Measurements from ENCODE around the gene PDE2A. TPM values are rescaled to one million over a fixed set of nuclear protein-coding genes. Genes with fewer than 3 reads are reported as not detected.

The PDE2A gene
- polyA plus RNA-seq, 2 of the 4 experiments (the other 2 are of a cell fraction), result 0.62 to 1.5 TPM

DNA sequence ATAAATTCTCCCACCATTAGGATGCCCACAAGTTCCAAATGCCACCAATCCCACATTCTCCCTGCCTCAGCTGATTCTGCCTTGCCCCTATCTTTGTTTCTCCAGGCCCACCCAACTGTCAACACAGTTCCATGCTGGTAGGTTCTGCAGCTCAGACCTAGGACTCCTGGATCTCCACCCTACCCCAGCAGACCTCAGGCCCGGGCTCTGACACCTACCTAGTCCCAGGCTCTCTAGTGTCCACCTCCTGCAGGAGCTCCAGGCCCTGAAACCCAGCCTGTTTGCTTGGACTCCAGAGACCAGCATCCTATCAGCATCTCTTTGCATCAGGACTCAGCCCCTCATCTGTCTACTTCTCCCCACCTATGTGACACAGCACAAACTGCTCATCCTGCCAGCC, 86.5 kb downstream of the PDE2A start:
- H3K4me3 ChIP-seq, result no peak overlapping the region
- H3K27ac ChIP-seq, result no peak overlapping the region
- ChIA-PET CTCF (interaction anchor here (0.8 to 14.0 kb wide), 14 partner anchors 12 to 590 kb away, joined by 3 to 293 read pairs (median 7); no protein-coding TSS in a partner anchor), POLR2A (no interaction called here)
- DNase-seq (ENCODE audit: low read depth in 1 of 2, low spot score in 1 of 2), result no peak
- ATAC-seq, result no peak
- H3K4me2 ChIP-seq, result no peak overlapping the region
- WGBS (ENCODE audit: missing lambda C conversion rate), result 0% methylated on average over 1 of the region's 1 CpG
- FAIRE-seq, result no peak
- TF ChIP-seq NPAS2 (CRISPR knock-in tag; IDR thresholded peaks at IDR 0.05; ENCODE audit: borderline replicate concordance) (no peak), CBX8 (IDR thresholded peaks at IDR 0.05) (no peak), HES2 (IDR thresholded peaks at IDR 0.05) (no peak), EP300 (IDR thresholded peaks at IDR 0.05) (no peak), NFE2L2 (conservative IDR thresholded peaks at IDR 0.05; ENCODE audit: low read length) (no peak), FOSB (CRISPR knock-in tag; IDR thresholded peaks at IDR 0.05) (no peak), PBX3 (IDR thresholded peaks at IDR 0.05) (no peak), ESRRA (IDR thresholded peaks at IDR 0.05; ENCODE audit: borderline replicate concordance, low read length) (no peak), POLR2AphosphoS2 (conservative IDR thresholded peaks at IDR 0.05; ENCODE audit: low read length) (no peak), SREBF2 (IDR thresholded peaks at IDR 0.05) (no peak), SMC3 (IDR thresholded peaks at IDR 0.05) (no peak), TP53 (CRISPR knock-in tag; IDR thresholded peaks at IDR 0.05) (no peak), CHD4 (IDR thresholded peaks at IDR 0.05; ENCODE audit: borderline replicate concordance) (no peak)
- TF ChIP-seq, protein P1, sequence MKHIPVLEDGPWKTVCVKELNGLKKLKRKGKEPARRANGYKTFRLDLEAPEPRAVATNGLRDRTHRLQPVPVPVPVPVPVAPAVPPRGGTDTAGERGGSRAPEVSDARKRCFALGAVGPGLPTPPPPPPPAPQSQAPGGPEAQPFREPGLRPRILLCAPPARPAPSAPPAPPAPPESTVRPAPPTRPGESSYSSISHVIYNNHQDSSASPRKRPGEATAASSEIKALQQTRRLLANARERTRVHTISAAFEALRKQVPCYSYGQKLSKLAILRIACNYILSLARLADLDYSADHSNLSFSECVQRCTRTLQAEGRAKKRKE (CRISPR knock-in tag; IDR thresholded peaks at IDR 0.05; ENCODE audit: low read depth), result no peak
- TF ChIP-seq, protein P2, sequence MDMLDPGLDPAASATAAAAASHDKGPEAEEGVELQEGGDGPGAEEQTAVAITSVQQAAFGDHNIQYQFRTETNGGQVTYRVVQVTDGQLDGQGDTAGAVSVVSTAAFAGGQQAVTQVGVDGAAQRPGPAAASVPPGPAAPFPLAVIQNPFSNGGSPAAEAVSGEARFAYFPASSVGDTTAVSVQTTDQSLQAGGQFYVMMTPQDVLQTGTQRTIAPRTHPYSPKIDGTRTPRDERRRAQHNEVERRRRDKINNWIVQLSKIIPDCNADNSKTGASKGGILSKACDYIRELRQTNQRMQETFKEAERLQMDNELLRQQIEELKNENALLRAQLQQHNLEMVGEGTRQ (IDR thresholded peaks at IDR 0.05), result no peak
- TF ChIP-seq, protein P3, sequence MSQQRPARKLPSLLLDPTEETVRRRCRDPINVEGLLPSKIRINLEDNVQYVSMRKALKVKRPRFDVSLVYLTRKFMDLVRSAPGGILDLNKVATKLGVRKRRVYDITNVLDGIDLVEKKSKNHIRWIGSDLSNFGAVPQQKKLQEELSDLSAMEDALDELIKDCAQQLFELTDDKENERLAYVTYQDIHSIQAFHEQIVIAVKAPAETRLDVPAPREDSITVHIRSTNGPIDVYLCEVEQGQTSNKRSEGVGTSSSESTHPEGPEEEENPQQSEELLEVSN (IDR thresholded peaks at IDR 0.05; ENCODE audit: borderline replicate concordance, low read depth), result no peak
- H3K4me1 ChIP-seq, result 0 out of 3 replicates have a peak, but pooled peaks cover 6% of the 10 kb centered on the region
- no peaks in the 10 kb centered on the region for H3K9me3 ChIP-seq

GRCh38 chr11:72586321-72587090, 87.7 kb downstream of the PDE2A start:
- 47% methylated on average over 6 of the region's 7 CpGs for WGBS (ENCODE audit: missing lambda C conversion rate)
- DNase-seq (ENCODE audit: low read depth in 1 of 2, low spot score in 1 of 2) (no peak), ATAC-seq (no peak), FAIRE-seq (no peak)
- Histone ChIP-seq H3K4me3 (no peak overlapping the region), H3K4me1 (0 out of 3 replicates have a peak, but pooled peaks cover 6% of the 10 kb centered on the region), H3K27ac (no peak overlapping the region), H3K4me2 (no peak overlapping the region), H3K9me3 (no peaks in the 10 kb centered on the region)
- CTCF ChIA-PET, result interaction anchor here (0.5 to 14.0 kb wide), 33 partner anchors 8 to 591 kb away, joined by 3 to 293 read pairs (median 3); no protein-coding TSS in a partner anchor
- POLR2A ChIA-PET, result no interaction called here
- no peak for TF ChIP-seq CHD4 (IDR thresholded peaks at IDR 0.05; ENCODE audit: borderline replicate concordance)
- TF ChIP-seq HES2 (IDR thresholded peaks at IDR 0.05), result no peak
- TF ChIP-seq, protein P4, sequence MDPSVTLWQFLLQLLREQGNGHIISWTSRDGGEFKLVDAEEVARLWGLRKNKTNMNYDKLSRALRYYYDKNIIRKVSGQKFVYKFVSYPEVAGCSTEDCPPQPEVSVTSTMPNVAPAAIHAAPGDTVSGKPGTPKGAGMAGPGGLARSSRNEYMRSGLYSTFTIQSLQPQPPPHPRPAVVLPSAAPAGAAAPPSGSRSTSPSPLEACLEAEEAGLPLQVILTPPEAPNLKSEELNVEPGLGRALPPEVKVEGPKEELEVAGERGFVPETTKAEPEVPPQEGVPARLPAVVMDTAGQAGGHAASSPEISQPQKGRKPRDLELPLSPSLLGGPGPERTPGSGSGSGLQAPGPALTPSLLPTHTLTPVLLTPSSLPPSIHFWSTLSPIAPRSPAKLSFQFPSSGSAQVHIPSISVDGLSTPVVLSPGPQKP (IDR thresholded peaks at IDR 0.05; ENCODE audit: low read depth, low read length), result no peak
- TF ChIP-seq CBX8 (IDR thresholded peaks at IDR 0.05), result no peak
- no peak for TF ChIP-seq MAFK (IDR thresholded peaks at IDR 0.05; ENCODE audit: partially characterized antibody)

All from A549 (cell line).